CD4-positive, CD25-positive, alpha-beta regulatory T cell (primary cell): Measurements from ENCODE around the gene IDH3B. TPM values are rescaled to one million over a fixed set of nuclear protein-coding genes. Genes with fewer than 3 reads are reported as not detected.
A peak's percentile ranks its signal among the peaks of the same experiment; 100 is the strongest.
"Not testable (repeated sequence)": the region's sequence is repeated elsewhere in the genome, so short reads cannot be mapped to it uniquely, and the experiment has no call there.

ENCODE experiments used
- ATAC-seq, 2 donors: fragments of 150-1000 bp; cut with Tn5 transposase; one replicate each; pipeline ENCODE4 v1.10.0; 2021; ENCODE audit warnings: low read depth in 2 of 2, moderate number of reproducible peaks in 2 of 2, moderate library complexity in 1 of 2
- DNase-seq, 3 donors: peaks; one replicate each; pipeline versions ENCODE4 v3.0.0 to v3.0.0-alpha.2; 2012 to 2022; ENCODE audit warnings: mixed read lengths in 1 of 3
- H3K27ac ChIP-seq: one replicate; pipeline ENCODE4 v1.7.0; 2013; ENCODE audit warnings: mild to moderate bottlenecking, low read length; ENCODE audit not compliant: insufficient read depth, poor library complexity, severe bottlenecking
- H3K27me3 ChIP-seq: one replicate; pipeline ENCODE4 v1.7.0; 2013; ENCODE audit warnings: low read length; ENCODE audit not compliant: control insufficient read depth, insufficient read depth
- H3K36me3 ChIP-seq: one replicate; pipeline ENCODE4 v1.7.0; 2013; ENCODE audit warnings: mild to moderate bottlenecking, low read length, moderate library complexity; ENCODE audit not compliant: control insufficient read depth, insufficient read depth
- H3K4me1 ChIP-seq: 2 replicates; pipeline ENCODE4 v1.7.0; 2013; ENCODE audit warnings: mild to moderate bottlenecking, low read length; ENCODE audit not compliant: insufficient read depth, control insufficient read depth, poor library complexity, severe bottlenecking
- H3K4me3 ChIP-seq: one replicate; pipeline ENCODE4 v1.7.0; 2013; ENCODE audit warnings: low read depth, mild to moderate bottlenecking, low read length, moderate library complexity
- H3K9me3 ChIP-seq, 2 experiments: 1 replicate in 1 of 2; 2 replicates in 1 of 2; pipeline ENCODE4 v1.7.0; 2013; ENCODE audit warnings: low read length in 2 of 2, mild to moderate bottlenecking in 1 of 2, moderate library complexity in 1 of 2; ENCODE audit not compliant: control insufficient read depth in 2 of 2
- H3K27ac Mint-ChIP-seq, 3 donors: one replicate each; pipeline ENCODE4 v1.8.0; 2020 to 2022; ENCODE audit warnings: mild to moderate bottlenecking in 3 of 3, mixed read lengths in 3 of 3, moderate library complexity in 2 of 3
- H3K27me3 Mint-ChIP-seq: one replicate; pipeline ENCODE4 v1.8.0; 2022; ENCODE audit warnings: mild to moderate bottlenecking, mixed read lengths
- H3K36me3 Mint-ChIP-seq: one replicate; pipeline ENCODE4 v1.8.0; 2020; ENCODE audit warnings: mixed read lengths
- H3K4me1 Mint-ChIP-seq, 4 donors: one replicate each; pipeline ENCODE4 v1.8.0; 2020 to 2022; ENCODE audit warnings: mixed read lengths in 4 of 4, mild to moderate bottlenecking in 1 of 4
- H3K4me3 Mint-ChIP-seq, 4 donors: one replicate each; pipeline ENCODE4 v1.8.0; 2020 to 2022; ENCODE audit warnings: mild to moderate bottlenecking in 4 of 4, mixed read lengths in 4 of 4, moderate library complexity in 3 of 4
- H3K9me3 Mint-ChIP-seq, 7 donors: one replicate each; pipeline ENCODE4 v1.8.0; 2020 to 2022; ENCODE audit warnings: mixed read lengths in 7 of 7, mild to moderate bottlenecking in 3 of 7, moderate library complexity in 2 of 7
- polyA plus RNA-seq, 4 donors: library from polyadenylated mRNA; unstranded; fragments of 300-500 nt; fragmentation: Illumina TruSeq; gene quantifications; one replicate each; pipeline ENCODE4 v1.2.3, GENCODE V29; 2021
- total RNA-seq: library from RNA; stranded (reverse); gene quantifications from one replicate; pipeline ENCODE4 v1.2.3, GENCODE V29; 2022

Gene IDH3B
- total and polyA plus RNA-seq, 5 donors from 2014 or later: 106 to 117 (median 111) TPM

DNA sequence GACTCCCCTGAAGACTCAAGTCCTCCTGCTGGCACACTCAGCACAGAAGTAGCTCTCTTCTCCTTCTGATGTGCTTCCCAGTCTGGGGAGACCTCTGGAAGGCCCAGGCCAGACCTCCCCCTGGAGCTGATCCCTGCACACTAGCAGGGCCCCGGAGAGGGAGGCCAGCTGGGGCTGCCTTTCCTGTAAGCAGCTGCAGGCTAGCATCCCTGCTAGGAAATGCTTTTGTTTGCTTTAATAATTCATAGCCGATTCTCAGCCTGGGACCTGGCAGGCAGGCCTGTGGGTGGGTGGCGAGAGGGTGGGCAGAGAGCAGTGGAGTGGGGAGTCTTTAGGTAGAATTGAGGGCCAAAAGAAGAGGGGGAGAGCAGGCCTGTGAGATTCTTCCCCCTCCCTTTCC is 33.8 kb upstream of the IDH3B start:
- no peak for ATAC-seq
- Mint-ChIP-seq H3K27ac (no peak overlapping the region), H3K9me3 (peaks cover 0 to 4% (median 0%) of the 10 kb centered on the region in 7 donors), H3K36me3 (no peaks in the 10 kb centered on the region), H3K4me1 (no peaks in the 10 kb centered on the region), H3K4me3 (no peak overlapping the region), H3K27me3 (peaks cover 47% of the 10 kb centered on the region)
- peaks cover 10% of the 10 kb centered on the region for H3K4me1 ChIP-seq
- H3K4me3 ChIP-seq: no peak overlapping the region
- no peak for DNase-seq
- no peaks in the 10 kb centered on the region for H3K9me3 ChIP-seq
- H3K27ac ChIP-seq: no peak overlapping the region
- H3K27me3 ChIP-seq: peaks cover 17% of the 10 kb centered on the region
- no peaks in the 10 kb centered on the region for H3K36me3 ChIP-seq

DNA sequence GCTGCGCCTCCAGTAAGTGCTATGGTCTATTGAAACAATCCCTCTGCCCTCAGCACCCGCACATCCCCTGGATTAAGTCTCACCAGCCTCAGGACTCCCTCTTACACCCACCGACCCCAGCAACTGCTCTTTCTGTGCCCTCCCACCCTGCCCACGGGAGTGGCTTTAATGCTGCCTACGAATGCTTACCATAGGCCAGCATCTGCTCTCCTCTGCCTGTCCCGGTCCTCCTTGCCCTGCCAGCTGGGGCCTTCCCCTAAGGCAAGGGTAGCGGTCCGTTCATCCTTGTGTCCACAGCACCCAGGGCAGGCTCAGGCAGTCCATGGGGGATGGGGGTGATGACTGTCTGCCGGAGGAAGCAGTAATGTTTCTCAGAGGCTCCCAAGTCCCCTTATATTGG is 32.6 kb upstream of the IDH3B start:
- no peak overlapping the region for H3K27ac Mint-ChIP-seq
- H3K27me3 Mint-ChIP-seq: peaks cover 47% of the 10 kb centered on the region
- Histone ChIP-seq H3K27ac (no peak overlapping the region), H3K36me3 (no peaks in the 10 kb centered on the region), H3K4me1 (peaks cover 16% of the 10 kb centered on the region), H3K27me3 (peaks cover 21% of the 10 kb centered on the region), H3K9me3 (no peaks in the 10 kb centered on the region), H3K4me3 (no peak overlapping the region)
- H3K4me3 Mint-ChIP-seq: no peak overlapping the region
- DNase-seq: no peak
- peaks cover 0 to 6% (median 4%) of the 10 kb centered on the region in 4 donors for H3K4me1 Mint-ChIP-seq
- H3K36me3 Mint-ChIP-seq: no peaks in the 10 kb centered on the region
- no peak for ATAC-seq
- H3K9me3 Mint-ChIP-seq: peaks cover 0 to 4% (median 0%) of the 10 kb centered on the region in 7 donors

DNA sequence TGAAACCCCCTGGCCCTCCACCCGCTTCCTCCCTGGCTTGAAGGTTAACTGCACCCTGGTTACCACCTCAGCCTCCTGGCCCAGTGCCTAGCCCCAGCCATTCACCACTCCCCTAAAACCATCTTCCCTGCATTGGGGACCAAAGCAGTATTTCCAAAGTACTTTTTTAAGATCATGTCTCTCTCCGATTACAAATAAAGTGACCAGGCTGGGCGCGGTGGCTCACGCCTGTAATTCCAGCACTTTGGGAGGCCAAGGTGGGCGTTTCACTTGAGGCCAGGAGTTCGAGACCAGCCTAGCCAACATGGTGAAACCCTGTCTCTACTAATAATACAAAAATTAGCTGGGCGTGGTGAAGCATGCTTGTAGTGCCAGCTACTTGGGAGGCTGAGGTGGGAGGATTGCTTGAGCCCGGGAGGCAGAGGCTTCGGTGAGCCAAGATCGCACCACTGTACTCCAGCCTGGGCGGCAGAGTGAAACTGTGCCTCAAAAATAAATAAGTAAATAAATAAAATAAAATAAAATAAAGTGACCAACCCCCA is 32.0 kb upstream of the IDH3B start:
- not testable (repeated sequence) for DNase-seq, H3K9me3 ChIP-seq, H3K9me3 Mint-ChIP-seq, H3K4me3 ChIP-seq, H3K27ac Mint-ChIP-seq, H3K36me3 Mint-ChIP-seq, H3K27ac ChIP-seq, ATAC-seq, H3K36me3 ChIP-seq
- Mint-ChIP-seq H3K4me1 (peaks cover 0 to 12% (median 6%) of the 10 kb centered on the region in 4 donors), H3K27me3 (peaks cover 53% of the 10 kb centered on the region), H3K4me3 (peak overlapping the region in 2 of 4 donors; percentile 76 to 84)
- H3K4me1 ChIP-seq: peaks cover 16% of the 10 kb centered on the region
- peaks cover 23% of the 10 kb centered on the region for H3K27me3 ChIP-seq

DNA sequence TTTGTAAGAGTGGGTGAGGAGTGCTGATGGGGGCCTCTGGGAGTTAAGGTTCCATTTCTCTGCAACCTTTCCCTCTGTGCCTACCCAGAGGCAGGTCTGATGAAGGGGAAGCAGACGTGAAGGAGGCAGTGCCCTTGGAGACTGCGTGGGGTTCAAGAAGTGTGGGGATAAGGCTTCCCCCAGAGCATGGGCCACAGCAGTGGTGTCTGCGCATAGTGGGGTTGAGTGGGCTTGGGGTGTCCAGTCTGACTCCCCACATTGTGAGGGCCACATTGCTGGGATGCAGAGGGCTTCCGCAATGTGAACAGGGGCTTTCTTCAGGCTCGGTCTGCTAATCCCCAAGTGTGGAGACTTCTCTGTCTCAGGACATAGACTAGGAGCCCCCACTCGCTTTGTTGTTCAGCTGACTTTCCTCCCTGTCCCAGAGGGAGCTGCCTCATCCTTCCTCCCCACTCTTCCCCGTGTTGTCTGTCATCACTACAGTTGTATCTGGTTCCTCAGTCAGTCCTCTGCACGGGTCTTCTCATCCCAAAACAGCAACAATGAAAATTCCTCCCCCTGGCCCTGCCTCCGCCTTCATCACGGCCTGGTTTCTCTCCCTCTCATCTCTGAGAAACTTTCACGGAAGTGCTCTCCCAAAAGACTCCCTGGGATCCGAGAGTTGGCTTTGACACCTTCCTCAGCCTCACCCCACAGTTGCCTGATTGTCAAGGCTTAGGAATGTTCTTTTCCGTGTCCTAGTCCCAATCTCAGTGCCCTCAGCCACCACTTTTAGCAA is 31.4 kb upstream of the IDH3B start:
- Histone ChIP-seq H3K9me3 (no peaks in the 10 kb centered on the region), H3K27me3 (peaks cover 26% of the 10 kb centered on the region), H3K36me3 (no peaks in the 10 kb centered on the region), H3K4me1 (peaks cover 16% of the 10 kb centered on the region), H3K27ac (no peak overlapping the region), H3K4me3 (no peak overlapping the region)
- H3K27ac Mint-ChIP-seq: peak overlapping the region in 1 of 3 donors; percentile 62
- H3K4me1 Mint-ChIP-seq: peaks cover 0 to 14% (median 9%) of the 10 kb centered on the region in 4 donors
- ATAC-seq: no peak
- no peaks in the 10 kb centered on the region for H3K36me3 Mint-ChIP-seq
- no peak for DNase-seq
- peaks cover 59% of the 10 kb centered on the region for H3K27me3 Mint-ChIP-seq
- H3K4me3 Mint-ChIP-seq: peak overlapping the region in 3 of 4 donors; percentile 34 to 84 (median 81)
- H3K9me3 Mint-ChIP-seq: peaks cover 0 to 4% (median 0%) of the 10 kb centered on the region in 7 donors

DNA sequence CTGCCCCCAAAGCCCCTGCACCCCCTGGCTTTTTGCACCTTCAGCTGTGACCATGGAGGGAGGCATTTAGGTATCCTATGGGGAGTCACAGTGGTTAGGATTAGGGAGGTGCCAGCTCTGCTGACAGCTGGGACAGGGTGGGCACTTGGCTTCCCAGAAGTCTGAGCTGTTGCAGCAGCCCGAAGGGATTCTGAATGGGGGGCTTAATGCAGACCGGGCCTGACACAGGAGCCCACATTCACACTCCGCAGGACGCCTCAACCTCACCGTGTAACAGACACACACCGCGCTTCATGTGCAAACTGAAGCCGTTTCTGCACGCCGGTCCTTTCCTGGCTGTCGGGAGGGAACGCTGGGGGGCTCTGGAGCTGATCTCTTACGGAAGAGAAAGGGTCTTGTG is 30.5 kb upstream of the IDH3B start:
- H3K27me3 Mint-ChIP-seq: peaks cover 67% of the 10 kb centered on the region
- H3K4me1 Mint-ChIP-seq: peaks cover 0 to 19% (median 11%) of the 10 kb centered on the region in 4 donors
- H3K27ac Mint-ChIP-seq: no peak overlapping the region

DNA sequence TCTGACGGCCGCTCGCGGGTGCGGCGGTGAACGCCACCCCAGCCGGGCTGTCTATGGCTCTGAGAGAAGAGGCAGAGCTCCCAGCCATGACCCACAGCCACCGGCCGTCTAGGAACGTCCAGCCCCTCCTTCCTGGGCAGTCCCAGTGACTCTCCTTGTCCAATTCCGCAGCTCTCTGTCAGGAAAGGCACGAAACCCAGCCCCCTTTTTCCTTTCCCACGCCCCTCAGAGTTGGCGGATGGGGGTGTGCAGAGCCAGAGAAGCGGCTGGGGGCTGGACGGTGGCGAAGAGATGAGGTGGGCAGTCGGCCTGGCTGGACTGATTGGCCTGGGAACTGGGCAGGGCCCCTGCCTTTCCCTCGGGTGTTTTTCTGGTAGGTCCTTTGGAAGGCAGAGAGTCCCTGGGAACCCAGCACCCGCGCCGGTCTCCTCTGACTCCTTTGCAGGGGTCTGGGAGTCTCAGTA is 30.0 kb upstream of the IDH3B start:
- H3K9me3 Mint-ChIP-seq: peaks cover 0 to 4% (median 0%) of the 10 kb centered on the region in 7 donors
- no peak overlapping the region for H3K27ac Mint-ChIP-seq
- Histone ChIP-seq H3K4me3 (no peak overlapping the region), H3K4me1 (peaks cover 16% of the 10 kb centered on the region), H3K27ac (no peak overlapping the region), H3K9me3 (no peaks in the 10 kb centered on the region), H3K36me3 (no peaks in the 10 kb centered on the region), H3K27me3 (peaks cover 29% of the 10 kb centered on the region)
- peaks cover 0 to 20% (median 11%) of the 10 kb centered on the region in 4 donors for H3K4me1 Mint-ChIP-seq
- H3K36me3 Mint-ChIP-seq: no peaks in the 10 kb centered on the region
- no peak for DNase-seq
- peaks cover 62% of the 10 kb centered on the region for H3K27me3 Mint-ChIP-seq
- ATAC-seq: no peak
- H3K4me3 Mint-ChIP-seq: peak overlapping the region in 1 of 4 donors; percentile 8

More for the DNA sequence above, 30.5 kb upstream of the IDH3B start:
- peak overlapping the region; percentile 8 to 84 (median 58) for H3K4me3 Mint-ChIP-seq
- Histone ChIP-seq H3K4me3 (no peak overlapping the region), H3K36me3 (no peaks in the 10 kb centered on the region), H3K27me3 (peaks cover 29% of the 10 kb centered on the region), H3K4me1 (peaks cover 16% of the 10 kb centered on the region), H3K9me3 (no peaks in the 10 kb centered on the region), H3K27ac (no peak overlapping the region)
- no peaks in the 10 kb centered on the region for H3K36me3 Mint-ChIP-seq
- DNase-seq (no peak), ATAC-seq (no peak)
- H3K9me3 Mint-ChIP-seq: peaks cover 0 to 4% (median 0%) of the 10 kb centered on the region in 7 donors

DNA sequence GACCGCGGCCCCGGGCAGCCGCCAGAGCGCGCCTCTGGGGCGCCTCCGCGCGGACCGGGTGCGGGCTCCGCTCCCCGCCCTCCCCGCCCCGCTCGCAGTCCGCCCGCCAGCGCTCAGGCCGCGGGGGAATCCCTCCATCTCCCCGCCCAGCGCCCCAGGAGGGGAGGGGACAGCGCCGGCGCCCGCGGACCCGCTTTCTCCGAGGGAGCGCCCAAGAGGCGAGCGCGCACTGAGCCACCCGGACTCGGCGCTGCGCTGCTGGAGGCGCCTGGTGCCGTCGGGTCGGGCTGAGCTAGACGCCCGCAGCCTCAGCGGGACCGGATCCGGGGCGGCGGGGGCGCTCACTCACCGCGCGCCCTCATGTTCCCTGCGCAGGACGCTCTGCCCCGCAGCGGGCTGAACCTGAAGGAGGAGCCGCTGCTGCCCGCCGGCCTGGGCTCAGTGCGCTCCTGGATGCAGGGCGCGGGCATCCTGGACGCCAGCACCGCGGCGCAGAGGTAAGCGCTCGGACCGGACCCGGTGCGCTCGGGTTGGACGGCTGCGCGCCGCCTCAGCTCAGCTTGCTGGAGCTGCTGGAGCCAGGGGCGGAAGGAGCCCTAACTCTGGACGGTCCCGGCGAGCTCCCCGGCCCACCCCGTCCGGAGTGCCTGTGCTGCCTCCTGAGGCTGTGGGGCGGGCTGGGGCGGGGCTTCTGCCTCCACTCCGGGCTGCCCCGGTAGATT is 29.4 kb upstream of the IDH3B start:
- Histone ChIP-seq H3K36me3 (no peaks in the 10 kb centered on the region), H3K27me3 (peaks cover 29% of the 10 kb centered on the region), H3K9me3 (no peaks in the 10 kb centered on the region), H3K4me1 (peaks cover 16% of the 10 kb centered on the region), H3K4me3 (no peak overlapping the region), H3K27ac (no peak overlapping the region)
- ATAC-seq (peak; percentile 42 to 59), DNase-seq (peak; percentile 35 to 50 (median 39))
- no peaks in the 10 kb centered on the region for H3K36me3 Mint-ChIP-seq
- H3K9me3 Mint-ChIP-seq: peaks cover 0 to 4% (median 0%) of the 10 kb centered on the region in 7 donors
- H3K4me1 Mint-ChIP-seq: peaks cover 0 to 21% (median 12%) of the 10 kb centered on the region in 4 donors
- no peak overlapping the region for H3K27ac Mint-ChIP-seq
- H3K4me3 Mint-ChIP-seq: no peak overlapping the region
- H3K27me3 Mint-ChIP-seq: peaks cover 63% of the 10 kb centered on the region
